ENCODE measurements around the gene PGM5. TPM values are rescaled to one million over a fixed set of nuclear protein-coding genes. Genes with fewer than 3 reads are reported as not detected.

PGM5 gene
- total and polyA plus RNA-seq, 2 of the 8 experiments (the other 6 are each of a cell fraction or from before 2014, with no cell fraction given) = not detected

DNA sequence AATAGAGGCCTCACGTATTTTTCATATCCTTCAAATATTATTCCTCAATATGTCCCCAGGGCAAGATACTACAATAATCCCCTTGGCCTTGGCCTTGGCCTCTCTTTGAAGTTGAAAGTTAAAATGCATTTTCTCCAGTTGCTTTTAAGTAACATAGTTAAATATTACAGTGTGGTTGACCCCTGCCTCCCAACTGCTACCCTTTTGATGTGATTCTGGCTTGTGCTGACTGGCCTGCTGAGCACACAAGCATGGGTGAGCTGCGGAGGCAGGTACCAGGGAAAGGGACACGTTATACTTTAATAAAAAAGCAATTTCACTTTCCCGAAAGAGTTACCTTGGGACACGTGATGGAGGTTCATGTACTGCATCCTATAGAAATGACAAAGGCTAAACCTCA, 202.1 kb downstream of the PGM5 start:
- H2AFZ ChIP-seq (ENCODE audit: low read length) = no peak overlapping the region
- no peak overlapping the region for H4K5ac ChIP-seq (ENCODE audit: insufficient read length, low read depth, low read length)
- H3K4me3 ChIP-seq (ENCODE audit: extremely low read depth in 1 of 4, insufficient read depth in 2 of 4, low read depth in 3 of 4, low read length in 4 of 4) = no peak overlapping the region
- no peak overlapping the region for H2BK15ac ChIP-seq (ENCODE audit: low read length)
- no peak overlapping the region for H3K9ac ChIP-seq (replicated peaks in 1 of 4; ENCODE audit: extremely low read depth in 1 of 4, low read depth in 3 of 4, low read length in 3 of 4)
- H3K56ac ChIP-seq (replicated peaks; ENCODE audit: insufficient read length, low read depth, low read length) = no peak overlapping the region
- FAIRE-seq = no peak
- ChIA-PET CTCF (ENCODE audit: partially characterized antibody) (interaction anchor here (0.9 to 3.3 kb wide), 9 partner anchors 8 to 141 kb away, joined by 3 to 32 read pairs (median 6); no protein-coding TSS in a partner anchor), POLR2A (ENCODE audit: partially characterized antibody) (no interaction called here)
- no peak overlapping the region for H3K4ac ChIP-seq (replicated peaks; ENCODE audit: insufficient read length, low read depth, low read length)
- H4K91ac ChIP-seq (replicated peaks; ENCODE audit: insufficient read length, low read length) = no peak overlapping the region
- H3K27me3 ChIP-seq (replicated peaks in 1 of 4; ENCODE audit: control insufficient read depth in 3 of 4, extremely low read depth in 1 of 4, insufficient read depth in 3 of 4, low read length in 3 of 4) = peaks cover 0 to 6% (median 0%) of the 10 kb centered on the region in 4 experiments; a peak in 2 of 7 replicates
- no peak overlapping the region for H4K8ac ChIP-seq (ENCODE audit: extremely low read depth, insufficient read depth, low read length)
- H3K36me3 ChIP-seq (ENCODE audit: control insufficient read depth in 2 of 4, insufficient read depth in 4 of 4, low read length in 3 of 4) = no peaks in the 10 kb centered on the region
- no peak overlapping the region for H2AK5ac ChIP-seq (ENCODE audit: low read depth, low read length)
- no peak overlapping the region for H2BK5ac ChIP-seq (ENCODE audit: low read depth, low read length)
- no peak for DNase-seq (ENCODE audit: low read depth in 1 of 2, low spot score in 2 of 2)
- H4K20me1 ChIP-seq (replicated peaks in 1 of 2; ENCODE audit: control insufficient read depth in 1 of 2, insufficient read depth in 2 of 2, low read length in 2 of 2) = no peaks in the 10 kb centered on the region
- no peaks in the 10 kb centered on the region for H3K23me2 ChIP-seq (ENCODE audit: low read depth, low read length)
- H3K18ac ChIP-seq (ENCODE audit: extremely low read depth, low read length) = no peak overlapping the region
- no peak overlapping the region for H3K14ac ChIP-seq (ENCODE audit: insufficient read length)
- no peaks in the 10 kb centered on the region for H3K79me1 ChIP-seq (ENCODE audit: low read depth, low read length)
- TF ChIP-seq SP4 (IDR thresholded peaks at IDR 0.05; ENCODE audit: low read length) = no peak
- no peak for TF ChIP-seq SUZ12 (IDR thresholded peaks at IDR 0.05; ENCODE audit: low read length)
- TF ChIP-seq NANOG (IDR thresholded peaks at IDR 0.05; ENCODE audit: insufficient read depth, low read depth, low read length, poor library complexity, severe bottlenecking) = no peak
- TF ChIP-seq SAP30 (IDR thresholded peaks at IDR 0.05; ENCODE audit: insufficient read depth, insufficient replicate concordance, low read length) = no peak
- no peak for TF ChIP-seq ZNF274 (IDR thresholded peaks at IDR 0.05; ENCODE audit: borderline replicate concordance, extremely low read depth, low read length)
- TF ChIP-seq, protein P1, sequence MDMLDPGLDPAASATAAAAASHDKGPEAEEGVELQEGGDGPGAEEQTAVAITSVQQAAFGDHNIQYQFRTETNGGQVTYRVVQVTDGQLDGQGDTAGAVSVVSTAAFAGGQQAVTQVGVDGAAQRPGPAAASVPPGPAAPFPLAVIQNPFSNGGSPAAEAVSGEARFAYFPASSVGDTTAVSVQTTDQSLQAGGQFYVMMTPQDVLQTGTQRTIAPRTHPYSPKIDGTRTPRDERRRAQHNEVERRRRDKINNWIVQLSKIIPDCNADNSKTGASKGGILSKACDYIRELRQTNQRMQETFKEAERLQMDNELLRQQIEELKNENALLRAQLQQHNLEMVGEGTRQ (IDR thresholded peaks at IDR 0.05; ENCODE audit: low read length) = no peak
- TF ChIP-seq SIN3A (conservative IDR thresholded peaks at IDR 0.05 in 1 of 2, IDR thresholded peaks at IDR 0.05 in 1 of 2; ENCODE audit: low read depth in 1 of 2, low read length in 2 of 2) = no peak
- no peak for TF ChIP-seq KDM5A (IDR thresholded peaks at IDR 0.05; ENCODE audit: low read length)
- no peak for TF ChIP-seq BCL11A (IDR thresholded peaks at IDR 0.05; ENCODE audit: low read depth in 2 of 2, low read length in 2 of 2)
- no peak for TF ChIP-seq SIRT6 (IDR thresholded peaks at IDR 0.05; ENCODE audit: low read length)
- H3K27ac ChIP-seq (ENCODE audit: low read depth, low read length) = no peak overlapping the region
- no peaks in the 10 kb centered on the region for H3K9me3 ChIP-seq (ENCODE audit: insufficient read depth in 2 of 2, low read depth in 1 of 2, low read length in 1 of 2)
- WGBS, 2 experiments (ENCODE audit: extremely low coverage in 1 of 2, insufficient coverage in 1 of 2, insufficient read length in 1 of 2, insufficient replicate concordance in 2 of 2, low coverage in 1 of 2, low lambda C conversion rate in 2 of 2, missing lambda C conversion rate in 1 of 2) = 90% methylated on average over 5 of the region's 5 CpGs; no CpG with 5 or more reads in 1 of the 2 experiments
- no peak overlapping the region for H3K23ac ChIP-seq (ENCODE audit: insufficient read length)
- H2BK12ac ChIP-seq (ENCODE audit: low read depth, low read length) = no peak overlapping the region
- no peak overlapping the region for H2BK120ac ChIP-seq (replicated peaks; ENCODE audit: low read depth, low read length)
- H3K4me1 ChIP-seq (replicated peaks in 1 of 4; ENCODE audit: control insufficient read depth in 3 of 4, insufficient read depth in 4 of 4, low read length in 3 of 4) = peaks cover 2 to 19% (median 8%) of the 10 kb centered on the region in 4 experiments; a peak in 6 of 7 replicates
- no peaks in the 10 kb centered on the region for H3K79me2 ChIP-seq (ENCODE audit: control insufficient read depth in 1 of 2, insufficient read depth in 2 of 2, low read length in 2 of 2)
- no peak overlapping the region for H2BK20ac ChIP-seq (ENCODE audit: low read length)
- H3K4me2 ChIP-seq (ENCODE audit: insufficient read depth in 1 of 2, low read depth in 2 of 2, low read length in 2 of 2) = no peak overlapping the region
